ENCODE results near the gene NEK5.
"Not testable (repeated sequence)": the region's sequence is repeated elsewhere in the genome, so short reads cannot be mapped to it uniquely, and the experiment has no call there.

NEK5 gene

DNA sequence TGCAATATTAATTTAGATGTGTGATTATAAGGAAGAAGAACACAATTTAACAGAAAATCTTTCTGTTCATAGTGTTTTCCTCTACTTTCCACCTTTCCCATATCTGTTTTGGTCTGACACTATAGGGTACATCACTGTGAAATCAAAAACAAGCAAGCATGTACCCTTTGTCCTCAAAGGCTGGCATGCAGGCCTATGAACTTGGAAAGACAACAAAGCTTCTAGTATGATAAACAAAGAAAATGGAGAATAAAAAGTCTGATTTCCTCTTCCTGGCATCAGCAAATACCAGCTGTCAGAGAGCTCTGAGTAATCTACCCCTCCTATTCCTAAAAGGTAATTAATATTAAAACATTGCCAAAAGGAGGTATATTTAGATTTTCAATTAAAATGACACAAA, 36.1 kb upstream of the NEK5 start:
- DNase-seq (ENCODE audit: low read depth): no peak
- no peak overlapping the region for H3K4me3 ChIP-seq (ENCODE audit: low read depth, low read length)
- TF ChIP-seq, protein P1, sequence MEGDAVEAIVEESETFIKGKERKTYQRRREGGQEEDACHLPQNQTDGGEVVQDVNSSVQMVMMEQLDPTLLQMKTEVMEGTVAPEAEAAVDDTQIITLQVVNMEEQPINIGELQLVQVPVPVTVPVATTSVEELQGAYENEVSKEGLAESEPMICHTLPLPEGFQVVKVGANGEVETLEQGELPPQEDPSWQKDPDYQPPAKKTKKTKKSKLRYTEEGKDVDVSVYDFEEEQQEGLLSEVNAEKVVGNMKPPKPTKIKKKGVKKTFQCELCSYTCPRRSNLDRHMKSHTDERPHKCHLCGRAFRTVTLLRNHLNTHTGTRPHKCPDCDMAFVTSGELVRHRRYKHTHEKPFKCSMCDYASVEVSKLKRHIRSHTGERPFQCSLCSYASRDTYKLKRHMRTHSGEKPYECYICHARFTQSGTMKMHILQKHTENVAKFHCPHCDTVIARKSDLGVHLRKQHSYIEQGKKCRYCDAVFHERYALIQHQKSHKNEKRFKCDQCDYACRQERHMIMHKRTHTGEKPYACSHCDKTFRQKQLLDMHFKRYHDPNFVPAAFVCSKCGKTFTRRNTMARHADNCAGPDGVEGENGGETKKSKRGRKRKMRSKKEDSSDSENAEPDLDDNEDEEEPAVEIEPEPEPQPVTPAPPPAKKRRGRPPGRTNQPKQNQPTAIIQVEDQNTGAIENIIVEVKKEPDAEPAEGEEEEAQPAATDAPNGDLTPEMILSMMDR (IDR thresholded peaks at IDR 0.05; ENCODE audit: low read depth, low read length, missing control alignments): no peak

DNA sequence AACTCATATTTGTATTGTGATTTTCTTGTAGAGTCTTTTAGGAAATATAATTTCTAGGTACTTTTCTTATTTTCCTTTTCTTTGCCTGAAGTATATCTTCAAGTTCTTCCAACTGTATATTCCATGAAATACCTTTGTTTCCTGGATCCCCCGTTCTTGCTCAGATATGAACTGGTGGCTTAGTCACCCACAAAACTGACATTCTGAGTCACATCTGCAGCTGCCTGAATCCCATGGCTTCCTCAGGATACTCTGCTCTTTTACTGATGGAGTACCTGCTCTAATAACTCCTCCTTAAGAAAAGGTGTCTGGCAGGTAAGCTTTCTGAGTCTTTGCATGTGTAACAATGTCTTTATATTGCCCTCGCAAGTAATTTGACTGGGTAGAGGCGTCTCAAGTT, 35.0 kb upstream of the NEK5 start:
- DNase-seq (ENCODE audit: low read depth); H3K4me3 ChIP-seq (ENCODE audit: low read depth, low read length): not testable (repeated sequence)

DNA sequence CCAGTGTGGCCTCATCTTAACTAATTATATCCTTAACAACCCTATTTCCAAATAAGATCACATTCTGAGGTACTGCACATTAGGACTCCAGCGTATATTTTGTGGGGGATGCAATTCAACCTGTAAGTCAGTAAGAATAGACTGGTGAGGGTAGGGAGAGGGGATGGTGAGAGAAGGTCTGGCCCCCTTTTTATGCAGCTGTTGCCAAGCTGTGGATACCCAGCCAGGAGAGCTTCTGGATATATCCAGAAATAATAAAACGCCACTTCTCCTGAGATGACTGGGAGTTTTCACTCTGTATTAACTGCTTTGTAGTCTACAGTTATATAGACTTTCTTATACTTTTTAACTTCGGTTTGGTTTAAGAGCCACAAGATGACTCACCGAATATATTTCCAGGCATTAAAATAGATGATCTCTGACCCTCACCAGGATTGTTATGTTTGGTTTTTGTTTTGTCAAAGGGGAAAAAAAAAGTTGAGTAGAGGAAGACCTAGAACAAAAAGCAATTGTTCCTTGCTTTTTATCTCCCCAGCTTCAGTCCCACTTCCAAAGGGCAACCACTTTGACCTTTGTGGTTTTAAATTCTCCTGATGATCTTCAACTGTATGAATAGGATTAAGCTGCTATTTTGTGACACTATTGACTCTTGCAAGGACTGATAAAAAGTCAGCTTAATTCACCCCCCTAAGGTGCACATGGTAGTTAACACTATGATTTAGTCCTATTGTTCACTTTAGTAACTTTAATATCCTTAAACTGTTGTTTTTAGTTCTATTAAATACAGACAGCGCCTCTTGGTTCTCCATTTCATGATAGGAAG, 33.6 kb upstream of the NEK5 start:
- TF ChIP-seq, protein P1 (IDR thresholded peaks at IDR 0.05; ENCODE audit: low read depth, low read length, missing control alignments): no peak
- no peak overlapping the region for H3K4me3 ChIP-seq (ENCODE audit: low read depth, low read length)
- DNase-seq (ENCODE audit: low read depth): no peak

DNA sequence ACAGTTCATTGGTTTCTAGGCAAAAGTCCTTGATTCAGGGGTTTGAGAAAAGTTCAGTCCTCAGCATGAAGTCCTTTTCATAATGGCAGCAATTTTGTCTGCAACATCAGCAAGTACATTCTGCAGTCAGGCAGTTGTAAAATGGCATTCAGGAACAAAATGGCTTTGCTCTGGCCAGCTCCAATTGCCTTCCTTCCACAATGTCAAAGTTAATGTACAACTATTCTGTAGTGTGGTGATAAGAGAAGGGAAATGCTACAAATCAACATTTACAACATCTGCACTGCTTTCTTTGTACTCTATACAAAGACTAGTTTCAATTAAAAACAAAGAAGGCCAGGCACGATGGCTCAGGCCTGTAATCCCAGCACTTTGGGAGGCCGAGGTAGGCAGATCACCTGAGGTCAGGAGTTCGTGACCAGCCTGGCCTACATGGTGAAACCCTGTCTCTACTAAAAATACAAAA, 32.3 kb upstream of the NEK5 start:
- DNase-seq (ENCODE audit: low read depth): no peak
- TF ChIP-seq, protein P1 (IDR thresholded peaks at IDR 0.05; ENCODE audit: low read depth, low read length, missing control alignments): no peak
- H3K4me3 ChIP-seq (ENCODE audit: low read depth, low read length): no peak overlapping the region

DNA sequence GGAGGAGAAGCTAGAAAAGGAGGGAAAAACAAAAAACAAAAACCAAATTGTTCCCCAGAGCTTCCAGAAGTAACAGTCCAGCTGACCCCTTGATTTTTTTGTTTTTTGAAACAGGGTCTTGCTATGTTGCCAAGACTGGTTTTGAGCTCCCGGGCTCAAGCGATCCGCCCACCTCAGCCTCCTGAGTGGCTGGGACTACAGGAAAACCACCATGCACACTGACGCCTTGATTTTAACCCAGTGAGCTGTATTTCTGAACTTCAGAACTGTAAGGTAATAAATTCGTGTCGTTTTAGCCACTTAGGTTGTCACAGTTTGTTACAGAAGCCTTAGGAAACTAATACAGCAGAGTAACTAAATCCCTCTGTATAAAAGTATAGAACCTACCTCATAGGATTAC, 31.6 kb upstream of the NEK5 start:
- no peak overlapping the region for H3K4me3 ChIP-seq (ENCODE audit: low read depth, low read length)
- DNase-seq (ENCODE audit: low read depth): no peak
- TF ChIP-seq, protein P1 (IDR thresholded peaks at IDR 0.05; ENCODE audit: low read depth, low read length, missing control alignments): no peak

DNA sequence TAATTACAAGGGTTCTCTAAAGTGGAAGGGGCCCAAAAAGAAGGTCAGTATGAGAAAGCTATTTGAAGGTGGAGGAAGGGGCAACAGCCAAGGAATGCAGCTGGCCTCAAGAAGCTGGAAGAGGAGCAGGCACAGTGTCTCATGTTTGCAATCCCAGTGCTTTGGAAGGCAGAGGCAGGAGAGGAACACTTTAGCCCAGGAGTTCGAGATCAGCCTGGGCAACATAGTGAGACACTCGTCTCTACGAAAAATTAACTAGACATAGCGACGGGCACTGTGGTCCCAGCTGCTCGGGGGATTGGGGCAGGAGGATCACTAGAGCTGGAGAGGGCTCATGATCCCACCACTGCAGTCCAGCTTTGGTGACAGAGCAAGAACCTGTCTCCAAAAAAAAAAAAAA, 31.2 kb upstream of the NEK5 start:
- no peak for DNase-seq (ENCODE audit: low read depth)
- TF ChIP-seq, protein P1 (IDR thresholded peaks at IDR 0.05; ENCODE audit: low read depth, low read length, missing control alignments): no peak
- no peak overlapping the region for H3K4me3 ChIP-seq (ENCODE audit: low read depth, low read length)

DNA sequence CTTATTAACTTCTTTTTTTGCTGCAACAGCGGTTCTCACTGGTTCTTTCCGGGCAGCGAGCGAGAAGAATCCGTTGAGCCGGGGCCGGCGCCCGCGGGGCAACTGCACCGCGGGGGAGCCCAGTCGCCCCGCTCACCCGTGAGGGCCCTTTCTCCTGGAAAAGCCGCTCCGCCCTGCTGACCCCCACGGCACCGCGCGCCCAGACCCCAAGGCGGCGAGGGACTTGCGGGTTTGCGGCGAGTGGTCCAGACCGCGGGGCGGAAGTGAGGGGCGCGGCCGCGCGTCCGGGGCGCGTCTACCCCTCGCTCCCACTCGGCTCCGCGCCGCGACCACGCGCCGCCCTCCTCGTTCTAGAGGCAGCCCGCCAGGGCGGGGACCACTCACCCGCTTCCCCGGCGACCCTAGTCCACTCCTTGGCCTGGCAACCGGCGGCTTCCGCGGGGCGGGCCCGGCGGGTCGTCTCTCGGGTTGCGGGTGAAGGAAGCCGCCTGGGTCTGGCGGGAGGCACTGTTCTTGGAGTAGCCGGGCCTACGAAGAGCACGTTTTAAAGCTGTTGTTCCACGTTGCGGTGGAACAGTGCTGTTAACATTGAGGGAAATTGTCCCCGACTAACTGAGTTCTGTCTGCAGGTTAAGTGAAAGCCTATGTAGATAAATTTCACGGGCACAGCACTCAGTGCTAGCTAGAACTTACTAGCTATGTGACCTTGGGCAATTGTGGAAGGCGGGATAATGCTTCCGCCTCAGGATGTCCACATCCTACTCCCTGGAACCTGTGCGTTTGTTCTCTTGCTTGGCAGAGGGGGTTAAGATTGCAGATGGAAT, 30.5 kb upstream of the NEK5 start, which contains the start of gene NEK3:
Gene NEK3, minus strand, starts transcription at position 439 of the 824 bp plus-strand sequence. CDS start 3,406 bp downstream, outside the sequence.
- TF ChIP-seq, protein P1 (IDR thresholded peaks at IDR 0.05; ENCODE audit: low read depth, low read length, missing control alignments): no peak
- DNase-seq (ENCODE audit: low read depth): no peak
- H3K4me3 ChIP-seq (ENCODE audit: low read depth, low read length): peak within 1 kb of the TSS; percentile 79

Measured in GM12864 (cell line).